ENCODE data around the gene MED14. TPM values are rescaled to one million over a fixed set of nuclear protein-coding genes. Genes with fewer than 3 reads are reported as not detected.

The MED14 gene
- total and polyA plus RNA-seq, 2 of the 13 experiments (the other 11 are each of a cell fraction or from before 2014, with no cell fraction given), result 10.2 to 16.3 TPM

DNA sequence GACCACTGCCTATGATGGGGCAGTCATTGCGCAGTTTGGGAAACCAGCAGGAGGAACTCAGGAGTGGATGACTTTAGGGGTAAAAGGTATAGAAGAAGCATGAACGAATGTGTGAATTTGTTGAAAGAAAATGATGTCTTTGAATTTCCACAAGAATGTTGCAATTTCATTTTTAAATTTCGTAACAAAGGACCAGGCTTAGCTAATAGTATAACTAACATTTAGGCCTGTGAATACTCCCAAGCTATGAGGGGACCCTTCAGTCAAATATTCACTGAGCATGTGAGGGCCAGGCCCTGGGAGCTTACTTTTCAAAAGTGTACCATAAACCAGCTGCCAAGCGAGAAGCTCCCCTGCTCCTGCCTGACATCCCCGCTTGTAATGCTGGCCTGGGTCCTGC lies 106.8 kb downstream of the MED14 start:
- ChIA-PET CTCF (ENCODE audit: low intra/inter-chr PET ratio, low total read pairs) (no interaction called here), POLR2A (no interaction called here)
- no TSS peak for BruUV-seq (replicated peaks)

DNA sequence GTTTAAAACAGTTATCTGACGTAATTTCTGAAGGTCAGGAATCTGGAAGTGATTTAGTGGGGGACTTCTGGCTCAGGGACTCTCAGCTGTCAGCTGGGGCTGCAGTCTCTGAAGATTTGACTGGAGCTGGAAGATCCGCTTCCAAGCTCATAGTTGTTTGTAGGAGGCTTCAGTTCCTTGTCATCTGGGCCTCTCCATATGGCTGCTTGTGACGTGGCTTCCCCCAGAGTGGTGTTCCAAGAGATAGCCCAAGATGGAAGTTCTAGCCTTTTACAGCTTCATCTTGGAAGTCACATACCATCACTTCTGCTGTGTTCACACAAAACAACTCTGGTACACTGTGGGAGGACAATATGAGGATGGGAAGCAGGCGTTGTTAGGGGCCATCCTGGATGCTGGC lies 110.0 kb downstream of the MED14 start:
- no peak for DNase-seq (ENCODE audit: low spot score)
- Histone ChIP-seq H3K27ac (ENCODE audit: extremely low read length, insufficient read depth, low read length) (no peak overlapping the region), H3K36me3 (replicated peaks in 1 of 2; ENCODE audit: control insufficient read depth in 1 of 2, insufficient read depth in 2 of 2, low read length in 2 of 2) (peaks cover under 1 to 3% of the 10 kb centered on the region in 2 experiments; a peak in 2 of 5 replicates), H4K20me1 (ENCODE audit: insufficient read depth, low read length) (no peaks in the 10 kb centered on the region), H3K4me3 (replicated peaks in 1 of 3; ENCODE audit: insufficient read depth in 1 of 3, low read depth in 2 of 3, low read length in 3 of 3) (no peak overlapping the region), H3K27me3 (ENCODE audit: control insufficient read depth in 1 of 2, insufficient read depth in 2 of 2, low read length in 2 of 2) (no peaks in the 10 kb centered on the region), H3K9ac (ENCODE audit: insufficient read depth, low read depth, low read length) (no peak overlapping the region), H2AFZ (ENCODE audit: low read length) (no peak overlapping the region), H3K79me2 (ENCODE audit: insufficient read depth, low read length) (no peaks in the 10 kb centered on the region), H3K9me3 (ENCODE audit: low read length) (no peaks in the 10 kb centered on the region), H3K4me2 (ENCODE audit: low read depth, low read length) (no peak overlapping the region), H3K4me1 (ENCODE audit: insufficient read depth, low read length) (no peaks in the 10 kb centered on the region)
- no TSS peak for BruUV-seq (replicated peaks)
- in situ Hi-C loops (cut with HindIII; ENCODE audit: extremely low pct_ligation_motif_present, low pct_unique_long_range_greater_than_20kb), result no loop called here
- TF ChIP-seq HNF4G (IDR thresholded peaks at IDR 0.05; ENCODE audit: borderline replicate concordance, low read depth, low read length), result no peak
- no peak for TF ChIP-seq HNF4G (CRISPR knock-in tag; IDR thresholded peaks at IDR 0.05; ENCODE audit: borderline replicate concordance, low read depth)
- ChIA-PET POLR2A (no interaction called here), CTCF (ENCODE audit: low intra/inter-chr PET ratio, low total read pairs) (no interaction called here)
- no peak for FAIRE-seq
- WGBS (ENCODE audit: low lambda C conversion rate), result 100% methylated on average over 3 of the region's 4 CpGs
- no peak for ATAC-seq
- intact Hi-C loops (cut with micrococcal nuclease; ENCODE audit: unreplicated experiment), result no loop called here

More for the DNA sequence above, 106.8 kb downstream of the MED14 start:
- H3K79me2 ChIP-seq (ENCODE audit: insufficient read depth, low read length), result no peaks in the 10 kb centered on the region
- 100% methylated on average over 5 of the region's 5 CpGs for WGBS (ENCODE audit: low lambda C conversion rate)
- H3K4me2 ChIP-seq (ENCODE audit: low read depth, low read length), result no peak overlapping the region
- no peak for ATAC-seq
- DNase-seq (ENCODE audit: low spot score), result no peak
- no peak for FAIRE-seq
- H4K20me1 ChIP-seq (ENCODE audit: insufficient read depth, low read length), result no peaks in the 10 kb centered on the region
- no peak overlapping the region for H3K27ac ChIP-seq (ENCODE audit: extremely low read length, insufficient read depth, low read length)
- H3K9ac ChIP-seq (ENCODE audit: insufficient read depth, low read depth, low read length), result no peak overlapping the region
- H3K27me3 ChIP-seq (ENCODE audit: control insufficient read depth in 1 of 2, insufficient read depth in 2 of 2, low read length in 2 of 2), result no peaks in the 10 kb centered on the region
- H3K4me3 ChIP-seq (replicated peaks in 1 of 3; ENCODE audit: insufficient read depth in 1 of 3, low read depth in 2 of 3, low read length in 3 of 3), result no peak overlapping the region
- intact Hi-C loops (cut with micrococcal nuclease; ENCODE audit: unreplicated experiment), result no loop called here
- in situ Hi-C loops (cut with HindIII; ENCODE audit: extremely low pct_ligation_motif_present, low pct_unique_long_range_greater_than_20kb), result no loop called here
- H3K9me3 ChIP-seq (ENCODE audit: low read length), result no peaks in the 10 kb centered on the region
- no peaks in the 10 kb centered on the region for H3K4me1 ChIP-seq (ENCODE audit: insufficient read depth, low read length)
- peak; percentile 50; the same call in 1 of the 2 replicates for TF ChIP-seq CEBPB (IDR thresholded peaks at IDR 0.05; ENCODE audit: borderline replicate concordance, low read depth, low read length)
- TF ChIP-seq RAD21 (CRISPR knock-in tag; IDR thresholded peaks at IDR 0.05), result no peak
- no peak for TF ChIP-seq U2AF2 (IDR thresholded peaks at IDR 0.05; ENCODE audit: low read depth, low read length)
- TF ChIP-seq ZNF160 (CRISPR knock-in tag; IDR thresholded peaks at IDR 0.05), result no peak
- no peak overlapping the region for H2AFZ ChIP-seq (ENCODE audit: low read length)
- H3K36me3 ChIP-seq (replicated peaks in 1 of 2; ENCODE audit: control insufficient read depth in 1 of 2, insufficient read depth in 2 of 2, low read length in 2 of 2), result peaks cover 3 to 8% of the 10 kb centered on the region in 2 experiments; a peak in 3 of 5 replicates

All from HepG2 (cell line).